HG03175 (cell line): ENCODE data around the gene C12orf75.
"Not testable (repeated sequence)": the region's sequence is repeated elsewhere in the genome, so short reads cannot be mapped to it uniquely, and the experiment has no call there.

ENCODE experiments used
- ATAC-seq: cut with Tn5 transposase; IDR thresholded peaks from one replicate; pipeline ENCODE4 v1.9.1; 2021; ENCODE audit warnings: mild to moderate bottlenecking, moderate library complexity; ENCODE audit not compliant: unreplicated experiment

C12orf75 gene

GRCh38 chr12:105330283-105330930 lies at the start of gene C12orf75:
Gene C12orf75, plus strand, starts transcription at chr12:105330691. Its CDS starts 201 bp downstream, at chr12:105330892.
- peak; percentile 84 for ATAC-seq

GRCh38 chr12:105280966-105281693 lies 49.4 kb upstream of the C12orf75 start:
- ATAC-seq, result no peak

- no peak for ATAC-seq
Measured at GRCh38 chr12:105281694-105282049, 48.8 kb upstream of the C12orf75 start.

- ATAC-seq, result no peak
Measured at GRCh38 chr12:105285378-105285777, 45.1 kb upstream of the C12orf75 start.

GRCh38 chr12:105287408-105287807 lies 43.1 kb upstream of the C12orf75 start:
- no peak for ATAC-seq

- ATAC-seq, result no peak
Measured at GRCh38 chr12:105288311-105288996, 42.0 kb upstream of the C12orf75 start.

GRCh38 chr12:105289114-105289904 lies 41.2 kb upstream of the C12orf75 start:
- no peak for ATAC-seq

GRCh38 chr12:105291531-105291930 lies 39.0 kb upstream of the C12orf75 start:
- no peak for ATAC-seq

- no peak for ATAC-seq
Measured at GRCh38 chr12:105292705-105293104, 37.8 kb upstream of the C12orf75 start.

- ATAC-seq, result no peak
Measured at GRCh38 chr12:105293187-105293586, 37.3 kb upstream of the C12orf75 start.

- no peak for ATAC-seq
Measured at GRCh38 chr12:105294161-105294560, 36.3 kb upstream of the C12orf75 start.

GRCh38 chr12:105294886-105295479 lies 35.5 kb upstream of the C12orf75 start:
- ATAC-seq, result no peak

- ATAC-seq, result no peak
Measured at GRCh38 chr12:105296116-105297089, 34.1 kb upstream of the C12orf75 start.

GRCh38 chr12:105300883-105301282 lies 29.6 kb upstream of the C12orf75 start:
- no peak for ATAC-seq

GRCh38 chr12:105301696-105302095 lies 28.8 kb upstream of the C12orf75 start:
- no peak for ATAC-seq

GRCh38 chr12:105302986-105303385 lies 27.5 kb upstream of the C12orf75 start:
- not testable (repeated sequence) for ATAC-seq

- ATAC-seq, result not testable (repeated sequence)
Measured at GRCh38 chr12:105304626-105305025, 25.9 kb upstream of the C12orf75 start.

GRCh38 chr12:105307601-105308314 lies 22.7 kb upstream of the C12orf75 start:
- not testable (repeated sequence) for ATAC-seq

GRCh38 chr12:105308839-105309238 lies 21.7 kb upstream of the C12orf75 start:
- not testable (repeated sequence) for ATAC-seq
